CD4-positive, CD25-positive, alpha-beta regulatory T cell (primary cell): ENCODE measurements around the gene CLPTM1. TPM values are rescaled to one million over a fixed set of nuclear protein-coding genes. Genes with fewer than 3 reads are reported as not detected.

Experiments
- ATAC-seq, 2 donors: fragments of 150-1000 bp; cut with Tn5 transposase; one replicate each; pipeline ENCODE4 v1.10.0; 2021; ENCODE audit warnings: low read depth in 2 of 2, moderate number of reproducible peaks in 2 of 2, moderate library complexity in 1 of 2
- DNase-seq, 3 donors: peaks; one replicate each; pipeline versions ENCODE4 v3.0.0 to v3.0.0-alpha.2; 2012 to 2022; ENCODE audit warnings: mixed read lengths in 1 of 3
- H3K27ac ChIP-seq: one replicate; pipeline ENCODE4 v1.7.0; 2013; ENCODE audit warnings: mild to moderate bottlenecking, low read length; ENCODE audit not compliant: insufficient read depth, poor library complexity, severe bottlenecking
- H3K27me3 ChIP-seq: one replicate; pipeline ENCODE4 v1.7.0; 2013; ENCODE audit warnings: low read length; ENCODE audit not compliant: control insufficient read depth, insufficient read depth
- H3K36me3 ChIP-seq: one replicate; pipeline ENCODE4 v1.7.0; 2013; ENCODE audit warnings: mild to moderate bottlenecking, low read length, moderate library complexity; ENCODE audit not compliant: control insufficient read depth, insufficient read depth
- H3K4me1 ChIP-seq: 2 replicates; pipeline ENCODE4 v1.7.0; 2013; ENCODE audit warnings: mild to moderate bottlenecking, low read length; ENCODE audit not compliant: insufficient read depth, control insufficient read depth, poor library complexity, severe bottlenecking
- H3K4me3 ChIP-seq: one replicate; pipeline ENCODE4 v1.7.0; 2013; ENCODE audit warnings: low read depth, mild to moderate bottlenecking, low read length, moderate library complexity
- H3K9me3 ChIP-seq, 2 experiments: 1 replicate in 1 of 2; 2 replicates in 1 of 2; pipeline ENCODE4 v1.7.0; 2013; ENCODE audit warnings: low read length in 2 of 2, mild to moderate bottlenecking in 1 of 2, moderate library complexity in 1 of 2; ENCODE audit not compliant: control insufficient read depth in 2 of 2
- H3K27ac Mint-ChIP-seq, 3 donors: one replicate each; pipeline ENCODE4 v1.8.0; 2020 to 2022; ENCODE audit warnings: mild to moderate bottlenecking in 3 of 3, mixed read lengths in 3 of 3, moderate library complexity in 2 of 3
- H3K27me3 Mint-ChIP-seq: one replicate; pipeline ENCODE4 v1.8.0; 2022; ENCODE audit warnings: mild to moderate bottlenecking, mixed read lengths
- H3K36me3 Mint-ChIP-seq: one replicate; pipeline ENCODE4 v1.8.0; 2020; ENCODE audit warnings: mixed read lengths
- H3K4me1 Mint-ChIP-seq, 4 donors: one replicate each; pipeline ENCODE4 v1.8.0; 2020 to 2022; ENCODE audit warnings: mixed read lengths in 4 of 4, mild to moderate bottlenecking in 1 of 4
- H3K4me3 Mint-ChIP-seq, 4 donors: one replicate each; pipeline ENCODE4 v1.8.0; 2020 to 2022; ENCODE audit warnings: mild to moderate bottlenecking in 4 of 4, mixed read lengths in 4 of 4, moderate library complexity in 3 of 4
- H3K9me3 Mint-ChIP-seq, 7 donors: one replicate each; pipeline ENCODE4 v1.8.0; 2020 to 2022; ENCODE audit warnings: mixed read lengths in 7 of 7, mild to moderate bottlenecking in 3 of 7, moderate library complexity in 2 of 7
- polyA plus RNA-seq, 4 donors: library from polyadenylated mRNA; unstranded; fragments of 300-500 nt; fragmentation: Illumina TruSeq; gene quantifications; one replicate each; pipeline ENCODE4 v1.2.3, GENCODE V29; 2021
- total RNA-seq: library from RNA; stranded (reverse); gene quantifications from one replicate; pipeline ENCODE4 v1.2.3, GENCODE V29; 2022

Gene CLPTM1
- total and polyA plus RNA-seq, 5 donors from 2014 or later, result 16.7 to 81.5 (median 19.9) TPM

DNA sequence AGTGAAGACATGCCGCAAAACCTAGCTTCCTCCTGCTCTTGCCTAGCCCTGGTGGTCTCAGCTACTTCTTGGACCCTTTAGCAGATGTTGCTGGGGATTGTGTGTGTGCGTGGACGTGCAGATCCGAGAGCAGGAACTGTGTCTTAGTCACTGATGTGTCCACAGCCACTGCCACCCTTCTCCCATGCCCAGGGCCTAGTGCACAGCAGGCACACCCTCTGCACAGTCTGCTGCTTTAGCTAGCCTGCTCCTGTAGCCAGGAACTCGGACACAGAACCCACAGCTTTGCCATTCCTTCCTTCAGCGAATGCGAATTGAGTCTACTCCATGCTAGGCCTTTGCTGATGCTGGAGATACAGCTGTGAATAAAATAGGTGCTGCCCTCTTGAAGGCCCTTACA is 2.3 kb downstream of the CLPTM1 start:
- Histone ChIP-seq H3K4me1 (peaks cover 37% of the 10 kb centered on the region), H3K27me3 (no peaks in the 10 kb centered on the region), H3K9me3 (no peaks in the 10 kb centered on the region), H3K4me3 (no peak overlapping the region), H3K27ac (no peak overlapping the region), H3K36me3 (peaks cover 22% of the 10 kb centered on the region)
- ATAC-seq, result no peak
- H3K27me3 Mint-ChIP-seq, result peaks cover 4% of the 10 kb centered on the region
- no peak for DNase-seq
- peak overlapping the region in 1 of 3 donors; percentile 99 for H3K27ac Mint-ChIP-seq
- H3K9me3 Mint-ChIP-seq, result no peaks in the 10 kb centered on the region
- H3K4me1 Mint-ChIP-seq, result peaks cover 0 to 67% (median 44%) of the 10 kb centered on the region in 4 donors
- H3K4me3 Mint-ChIP-seq, result peak overlapping the region in 3 of 4 donors; percentile 62 to 96 (median 68)
- peaks cover 13% of the 10 kb centered on the region for H3K36me3 Mint-ChIP-seq

DNA sequence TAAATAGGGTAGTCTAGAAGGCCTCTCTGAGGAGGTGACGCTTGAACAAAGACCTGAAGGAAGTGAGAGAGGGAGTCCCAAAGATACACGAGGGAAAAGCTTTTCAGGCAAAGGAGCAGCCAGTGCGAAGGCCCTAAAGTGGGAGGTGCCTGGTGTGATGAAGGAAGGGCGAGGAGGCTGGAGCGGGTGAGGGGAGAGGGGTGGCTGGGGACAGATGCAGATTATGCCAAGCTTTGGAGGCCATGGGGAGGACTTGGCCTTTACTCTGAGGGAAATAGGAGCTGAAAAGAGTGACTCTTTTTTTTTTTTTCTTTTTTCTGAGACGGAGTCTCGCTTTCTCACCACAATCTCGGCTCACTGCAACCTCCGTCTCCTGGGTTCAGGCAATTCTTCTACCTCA is 2.9 kb downstream of the CLPTM1 start:
- peaks cover 4% of the 10 kb centered on the region for H3K27me3 Mint-ChIP-seq
- peaks cover 37% of the 10 kb centered on the region for H3K4me1 ChIP-seq
- H3K27ac Mint-ChIP-seq, result peak overlapping the region in 1 of 3 donors; percentile 26
- ATAC-seq (no peak), DNase-seq (no peak)
- no peak overlapping the region for H3K4me3 ChIP-seq
- H3K36me3 ChIP-seq, result peaks cover 26% of the 10 kb centered on the region
- H3K27ac ChIP-seq, result no peak overlapping the region
- no peaks in the 10 kb centered on the region for H3K9me3 ChIP-seq
- no peaks in the 10 kb centered on the region for H3K9me3 Mint-ChIP-seq
- peaks cover 0 to 67% (median 44%) of the 10 kb centered on the region in 4 donors for H3K4me1 Mint-ChIP-seq
- H3K4me3 Mint-ChIP-seq, result peak overlapping the region in 2 of 4 donors; percentile 42 to 68
- H3K36me3 Mint-ChIP-seq, result peaks cover 15% of the 10 kb centered on the region
- H3K27me3 ChIP-seq, result no peaks in the 10 kb centered on the region

DNA sequence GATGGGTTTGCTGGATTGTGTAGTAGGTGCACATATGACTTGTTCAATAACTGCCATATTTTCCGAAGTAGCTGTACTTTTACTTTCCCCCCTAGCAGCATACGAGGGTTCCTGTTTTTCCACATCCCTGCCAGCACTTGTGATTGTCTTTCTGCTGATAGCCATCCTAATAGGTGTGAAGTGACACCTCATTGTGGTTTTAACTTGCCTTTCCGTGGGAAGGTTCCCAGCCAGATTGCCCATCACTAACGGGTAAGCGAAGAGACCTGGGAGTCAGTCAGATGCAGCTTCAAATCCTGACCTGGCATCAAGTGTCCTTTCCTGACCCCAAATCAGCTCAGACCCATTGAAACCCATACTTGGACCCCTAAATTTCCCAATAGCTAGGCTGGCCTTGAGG is 4.5 kb downstream of the CLPTM1 start:
- H3K27ac ChIP-seq, result no peak overlapping the region
- Mint-ChIP-seq H3K4me1 (peaks cover 0 to 59% (median 42%) of the 10 kb centered on the region in 4 donors), H3K27me3 (peaks cover 4% of the 10 kb centered on the region), H3K9me3 (no peaks in the 10 kb centered on the region), H3K27ac (peak overlapping the region in 1 of 3 donors; percentile 71), H3K4me3 (peak overlapping the region in 1 of 4 donors; percentile 24), H3K36me3 (peaks cover 18% of the 10 kb centered on the region)
- H3K4me1 ChIP-seq, result peaks cover 27% of the 10 kb centered on the region
- ATAC-seq (no peak), DNase-seq (no peak)
- peaks cover 32% of the 10 kb centered on the region for H3K36me3 ChIP-seq
- no peaks in the 10 kb centered on the region for H3K27me3 ChIP-seq
- H3K9me3 ChIP-seq, result no peaks in the 10 kb centered on the region
- no peak overlapping the region for H3K4me3 ChIP-seq

DNA sequence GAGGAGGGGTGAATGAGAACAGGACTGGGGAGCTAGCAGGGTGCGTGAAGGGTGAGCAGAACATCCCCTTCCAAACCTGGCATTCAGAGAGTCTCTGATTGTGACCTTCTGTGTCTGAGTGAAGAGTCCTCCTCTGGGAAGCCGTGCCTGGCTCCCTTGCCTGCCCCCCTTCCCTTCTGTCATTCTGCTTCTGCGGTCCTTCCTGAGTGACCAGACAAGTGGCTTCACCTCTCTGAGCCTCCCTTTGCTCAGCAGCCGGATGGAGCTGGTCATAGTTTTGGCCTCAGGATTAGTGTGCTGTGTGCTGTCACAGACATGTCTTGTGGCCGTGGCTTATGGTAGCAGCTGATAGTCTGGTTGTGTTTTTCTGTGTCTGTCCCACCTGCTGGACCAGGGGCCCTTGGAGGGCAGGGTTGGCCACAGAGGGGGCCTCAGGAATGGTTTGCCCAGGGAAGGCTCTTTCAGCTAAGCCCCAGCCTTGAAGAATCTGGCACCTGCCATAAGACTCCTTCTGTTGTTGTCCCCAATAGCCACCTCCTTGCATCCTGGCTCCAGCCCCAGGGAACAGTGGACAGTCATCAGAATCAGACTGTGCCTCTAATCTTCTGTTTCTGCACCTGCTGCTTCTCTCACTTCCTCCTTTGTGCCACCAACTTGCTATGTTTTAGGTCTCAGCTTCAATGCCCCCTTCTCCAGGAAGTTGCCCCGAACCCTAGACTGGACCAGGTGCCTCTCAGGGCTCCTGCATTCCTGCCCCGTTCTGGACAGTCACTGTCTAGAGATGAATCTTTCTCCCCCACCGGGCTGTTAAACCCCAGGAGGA is 5.9 kb downstream of the CLPTM1 start:
- no peaks in the 10 kb centered on the region for H3K27me3 Mint-ChIP-seq
- no peaks in the 10 kb centered on the region for H3K9me3 Mint-ChIP-seq
- DNase-seq (no peak), ATAC-seq (no peak)
- peaks cover 20% of the 10 kb centered on the region for H3K36me3 Mint-ChIP-seq
- H3K4me3 ChIP-seq, result no peak overlapping the region
- H3K4me1 Mint-ChIP-seq, result peaks cover 0 to 48% (median 35%) of the 10 kb centered on the region in 4 donors
- H3K9me3 ChIP-seq, result no peaks in the 10 kb centered on the region
- no peaks in the 10 kb centered on the region for H3K27me3 ChIP-seq
- H3K27ac ChIP-seq, result no peak overlapping the region
- peaks cover 38% of the 10 kb centered on the region for H3K36me3 ChIP-seq
- peak overlapping the region in 1 of 3 donors; percentile 56 for H3K27ac Mint-ChIP-seq
- H3K4me3 Mint-ChIP-seq, result peak overlapping the region in 1 of 4 donors; percentile 38
- H3K4me1 ChIP-seq, result peaks cover 19% of the 10 kb centered on the region

DNA sequence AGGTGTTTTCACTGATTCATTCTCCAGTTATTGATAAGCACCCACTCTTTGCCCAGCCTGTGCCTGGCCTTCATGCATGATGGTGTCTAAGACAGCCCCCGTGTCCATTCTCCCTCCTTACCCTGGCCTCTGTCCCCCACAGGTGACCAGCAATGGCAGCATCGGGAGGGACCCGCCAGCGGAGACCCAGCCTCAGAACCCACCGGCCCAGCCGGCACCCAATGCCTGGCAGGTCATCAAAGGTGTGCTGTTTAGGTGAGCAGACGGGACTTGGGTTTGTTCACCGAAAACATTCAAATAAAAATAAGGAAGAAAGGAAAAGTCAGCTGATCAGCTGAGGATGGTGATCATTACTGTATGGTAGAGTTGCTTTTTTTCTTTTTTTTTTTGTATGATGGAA is 6.6 kb downstream of the CLPTM1 start:
- Mint-ChIP-seq H3K9me3 (no peaks in the 10 kb centered on the region), H3K4me3 (no peak overlapping the region), H3K4me1 (peaks cover 0 to 41% (median 30%) of the 10 kb centered on the region in 4 donors), H3K36me3 (peaks cover 20% of the 10 kb centered on the region), H3K27me3 (no peaks in the 10 kb centered on the region), H3K27ac (peak overlapping the region in 2 of 3 donors; percentile 46 to 56)
- Histone ChIP-seq H3K27me3 (no peaks in the 10 kb centered on the region), H3K9me3 (no peaks in the 10 kb centered on the region), H3K36me3 (peaks cover 40% of the 10 kb centered on the region), H3K27ac (no peak overlapping the region), H3K4me3 (no peak overlapping the region), H3K4me1 (peaks cover 12% of the 10 kb centered on the region)
- ATAC-seq (no peak), DNase-seq (no peak)

DNA sequence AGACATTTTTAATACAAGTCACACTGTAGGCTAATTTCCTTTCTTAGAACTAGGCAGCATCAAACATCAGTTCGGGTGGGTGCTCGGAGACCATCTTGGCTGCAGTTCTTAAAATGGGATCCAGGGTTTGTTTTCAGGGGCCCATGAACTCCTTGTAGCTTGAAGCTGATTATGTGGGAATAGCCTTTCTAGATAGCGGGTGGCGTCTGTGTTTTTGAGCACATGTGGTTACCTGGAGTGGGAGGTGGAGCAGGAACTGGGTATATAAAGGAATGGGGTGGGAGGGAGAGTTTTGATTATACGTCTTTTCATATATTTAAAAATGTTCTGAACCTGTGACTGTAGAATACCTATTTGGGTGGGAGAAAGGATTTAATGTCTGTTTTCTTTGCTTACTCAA is 12.9 kb downstream of the CLPTM1 start:
- Histone ChIP-seq H3K4me3 (no peak overlapping the region), H3K36me3 (peaks cover 39% of the 10 kb centered on the region), H3K9me3 (no peaks in the 10 kb centered on the region), H3K4me1 (no peaks in the 10 kb centered on the region), H3K27me3 (no peaks in the 10 kb centered on the region), H3K27ac (no peak overlapping the region)
- ATAC-seq (no peak), DNase-seq (no peak)
- H3K4me3 Mint-ChIP-seq, result no peak overlapping the region
- H3K36me3 Mint-ChIP-seq, result peaks cover 11% of the 10 kb centered on the region
- no peaks in the 10 kb centered on the region for H3K9me3 Mint-ChIP-seq
- no peaks in the 10 kb centered on the region for H3K27me3 Mint-ChIP-seq
- H3K4me1 Mint-ChIP-seq, result peaks cover 0 to 5% (median under 1%) of the 10 kb centered on the region in 4 donors
- no peak overlapping the region for H3K27ac Mint-ChIP-seq

DNA sequence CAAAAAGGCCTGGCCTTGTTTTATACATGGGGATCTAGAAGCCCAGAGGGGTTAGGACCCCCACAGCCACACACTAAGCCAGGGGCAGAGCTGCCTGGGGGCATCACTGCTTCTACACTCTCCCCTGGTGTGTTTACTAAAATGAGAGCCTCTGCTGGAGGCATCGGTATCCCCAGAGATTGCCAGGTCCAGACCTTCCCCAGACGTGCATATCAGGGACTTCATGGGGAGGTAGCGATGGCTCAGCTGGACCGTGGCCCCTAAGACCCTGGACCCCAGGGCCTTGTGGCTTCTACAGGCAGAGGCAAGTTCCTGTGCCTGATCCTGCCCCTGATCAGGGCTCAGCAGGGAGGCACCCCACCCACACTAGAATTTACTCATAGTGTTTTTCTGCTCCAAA is 13.5 kb downstream of the CLPTM1 start:
- Mint-ChIP-seq H3K4me3 (no peak overlapping the region), H3K27me3 (no peaks in the 10 kb centered on the region), H3K27ac (no peak overlapping the region), H3K4me1 (peaks cover 0 to 5% (median under 1%) of the 10 kb centered on the region in 4 donors), H3K9me3 (no peaks in the 10 kb centered on the region), H3K36me3 (peaks cover 14% of the 10 kb centered on the region)
- Histone ChIP-seq H3K4me1 (no peaks in the 10 kb centered on the region), H3K4me3 (no peak overlapping the region), H3K27me3 (no peaks in the 10 kb centered on the region), H3K9me3 (no peaks in the 10 kb centered on the region), H3K27ac (no peak overlapping the region), H3K36me3 (peaks cover 43% of the 10 kb centered on the region)
- no peak for ATAC-seq
- no peak for DNase-seq

DNA sequence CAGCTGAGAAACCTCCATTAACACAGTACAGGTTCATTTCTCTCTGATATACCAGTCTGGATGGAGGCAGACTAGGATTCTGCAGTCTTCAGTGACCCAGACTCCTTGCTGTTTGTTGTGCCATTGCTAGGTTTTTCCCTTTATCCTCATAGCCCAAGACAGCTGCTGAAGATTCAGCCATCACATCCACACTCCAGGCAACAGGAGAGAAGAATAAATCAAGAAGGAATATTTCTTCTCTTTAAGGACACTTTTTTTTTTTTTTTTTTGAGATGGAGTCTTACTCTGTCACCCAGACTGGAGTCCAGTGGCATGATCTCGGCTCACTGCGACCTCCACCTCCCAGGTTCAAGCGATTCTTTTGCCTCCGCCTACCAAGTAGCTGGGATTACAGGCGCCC is 14.3 kb downstream of the CLPTM1 start:
- Histone ChIP-seq H3K27ac (no peak overlapping the region), H3K4me1 (no peaks in the 10 kb centered on the region), H3K9me3 (no peaks in the 10 kb centered on the region), H3K4me3 (no peak overlapping the region), H3K36me3 (peaks cover 47% of the 10 kb centered on the region), H3K27me3 (no peaks in the 10 kb centered on the region)
- ATAC-seq (no peak), DNase-seq (no peak)
- H3K9me3 Mint-ChIP-seq, result no peaks in the 10 kb centered on the region
- H3K27ac Mint-ChIP-seq, result no peak overlapping the region
- peaks cover 0 to 5% (median under 1%) of the 10 kb centered on the region in 4 donors for H3K4me1 Mint-ChIP-seq
- peaks cover 17% of the 10 kb centered on the region for H3K36me3 Mint-ChIP-seq
- no peak overlapping the region for H3K4me3 Mint-ChIP-seq
- no peaks in the 10 kb centered on the region for H3K27me3 Mint-ChIP-seq
